ENCODE results near the gene MTMR3. TPM values are rescaled to one million over a fixed set of nuclear protein-coding genes. Genes with fewer than 3 reads are reported as not detected.

Gene MTMR3
- total RNA-seq, 2 experiments from 2014 or later: 57.8 to 60.6 TPM

DNA sequence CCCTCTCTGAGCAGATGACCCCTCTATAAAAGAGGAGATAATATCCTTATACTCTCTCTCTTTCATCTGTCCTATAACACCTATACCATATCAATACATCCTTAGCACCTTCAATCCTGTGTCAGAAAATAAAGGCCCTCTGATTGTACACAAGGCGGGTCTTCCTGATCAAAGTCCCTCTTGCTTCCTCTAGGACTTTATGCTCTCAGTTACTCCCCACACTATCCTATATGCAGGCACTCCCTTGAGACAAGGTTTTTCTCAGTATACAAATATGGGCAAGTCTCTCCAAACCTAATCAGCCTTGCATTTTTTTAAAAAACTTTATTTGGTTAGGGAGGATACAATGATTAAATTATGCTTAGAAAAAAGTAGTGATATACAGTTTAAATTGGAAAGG is 180.0 kb downstream of the MTMR3 start:
- H3K9me3 Mint-ChIP-seq: peaks cover 19% of the 10 kb centered on the region
- no peak for DNase-seq
- no peak for ATAC-seq (ENCODE audit: poor library complexity)
- no peaks in the 10 kb centered on the region for H3K4me1 Mint-ChIP-seq (ENCODE audit: low read depth)
- no peaks in the 10 kb centered on the region for H3K36me3 ChIP-seq (ENCODE audit: insufficient read depth, low read length)
- H3K27me3 ChIP-seq (ENCODE audit: control insufficient read depth in 1 of 2, insufficient read depth in 2 of 2, low read length in 2 of 2): no peaks in the 10 kb centered on the region
- no peak overlapping the region for H3K4me3 ChIP-seq (ENCODE audit: low read length)
- POLR2A ChIA-PET: no interaction called here
- no peak overlapping the region for H3K27ac ChIP-seq (ENCODE audit: low read depth in 1 of 2, low read length in 2 of 2)
- H3K4me1 ChIP-seq (ENCODE audit: insufficient read depth, low read length): no peaks in the 10 kb centered on the region
- H3K36me3 Mint-ChIP-seq (ENCODE audit: low read depth): peaks cover 14% of the 10 kb centered on the region
- H3K27me3 Mint-ChIP-seq: peaks cover 21% of the 10 kb centered on the region
- H3K27ac Mint-ChIP-seq: no peak overlapping the region
- H3K9me3 ChIP-seq (ENCODE audit: control insufficient read depth in 1 of 2, insufficient read depth in 1 of 2, low read length in 2 of 2): peaks cover 12 to 19% of the 10 kb centered on the region in 2 experiments
- CTCF ChIA-PET: no interaction called here
- intact Hi-C loops (cut with DNase I, micrococcal nuclease): no loop called here
- no peak overlapping the region for H3K4me3 Mint-ChIP-seq
- no peak for TF ChIP-seq CTCF (IDR thresholded peaks at IDR 0.05)

- H3K27me3 Mint-ChIP-seq: peaks cover 17% of the 10 kb centered on the region
- no peaks in the 10 kb centered on the region for H3K4me1 Mint-ChIP-seq (ENCODE audit: low read depth)
- Histone ChIP-seq H3K4me3 (ENCODE audit: low read length) (no peak overlapping the region), H3K4me1 (ENCODE audit: insufficient read depth, low read length) (no peaks in the 10 kb centered on the region), H3K27me3 (ENCODE audit: control insufficient read depth in 1 of 2, insufficient read depth in 2 of 2, low read length in 2 of 2) (no peaks in the 10 kb centered on the region), H3K9me3 (ENCODE audit: control insufficient read depth in 1 of 2, insufficient read depth in 1 of 2, low read length in 2 of 2) (peaks cover 9 to 16% of the 10 kb centered on the region in 2 experiments), H3K27ac (ENCODE audit: low read depth in 1 of 2, low read length in 2 of 2) (no peak overlapping the region), H3K36me3 (ENCODE audit: insufficient read depth, low read length) (no peaks in the 10 kb centered on the region)
- CTCF ChIA-PET: no interaction called here
- intact Hi-C loops (cut with DNase I, micrococcal nuclease): no loop called here
- no peak overlapping the region for H3K27ac Mint-ChIP-seq
- H3K36me3 Mint-ChIP-seq (ENCODE audit: low read depth): peaks cover 10% of the 10 kb centered on the region
- no peak for ATAC-seq (ENCODE audit: poor library complexity)
- no peak for TF ChIP-seq CTCF (IDR thresholded peaks at IDR 0.05)
- peaks cover 13% of the 10 kb centered on the region for H3K9me3 Mint-ChIP-seq
- DNase-seq: no peak
- POLR2A ChIA-PET: no interaction called here
- no peak overlapping the region for H3K4me3 Mint-ChIP-seq
These were observed 181.2 kb downstream of the MTMR3 start for GRCh38 chr22:30064172-30064571.

GRCh38 chr22:30073743-30074142 is 190.8 kb downstream of the MTMR3 start:
- no peaks in the 10 kb centered on the region for H3K27me3 ChIP-seq (ENCODE audit: control insufficient read depth in 1 of 2, insufficient read depth in 2 of 2, low read length in 2 of 2)
- POLR2A ChIA-PET: no interaction called here
- no peaks in the 10 kb centered on the region for H3K27me3 Mint-ChIP-seq

More at GRCh38 chr22:30073743-30074142, 190.8 kb downstream of the MTMR3 start:
- Mint-ChIP-seq H3K36me3 (ENCODE audit: low read depth) (no peaks in the 10 kb centered on the region), H3K4me1 (ENCODE audit: low read depth) (peaks cover 11% of the 10 kb centered on the region), H3K27ac (no peak overlapping the region), H3K9me3 (no peaks in the 10 kb centered on the region), H3K4me3 (no peak overlapping the region)
- peaks cover 8% of the 10 kb centered on the region for H3K4me1 ChIP-seq (ENCODE audit: insufficient read depth, low read length)
- no peak overlapping the region for H3K27ac ChIP-seq (ENCODE audit: low read depth in 1 of 2, low read length in 2 of 2)
- ATAC-seq (ENCODE audit: poor library complexity) (no peak), DNase-seq (no peak)
- CTCF ChIA-PET: no interaction called here
- intact Hi-C loops (cut with DNase I, micrococcal nuclease): no loop called here
- H3K4me3 ChIP-seq (ENCODE audit: low read length): no peak overlapping the region
- TF ChIP-seq CTCF (IDR thresholded peaks at IDR 0.05): no peak
- H3K9me3 ChIP-seq (ENCODE audit: control insufficient read depth in 1 of 2, insufficient read depth in 1 of 2, low read length in 2 of 2): no peaks in the 10 kb centered on the region
- no peaks in the 10 kb centered on the region for H3K36me3 ChIP-seq (ENCODE audit: insufficient read depth, low read length)

All from CD4-positive, alpha-beta T cell (primary cell).